GM12878 (cell line): ENCODE measurements around the gene TRIM26. TPM values are rescaled to one million over a fixed set of nuclear protein-coding genes. Genes with fewer than 3 reads are reported as not detected.

Source experiments
- ATAC-seq: fragments of 200-7000 bp; cut with Tn5 transposase; 3 replicates; pipeline ENCODE4 v1.9.1; 2020; ENCODE audit warnings: mild to moderate bottlenecking, moderate library complexity
- BruUV-seq: library from RNA; stranded (reverse); fragments of 400-500 nt; replicated peaks from 2 replicates; lab custom pipeline; 2021; lab: Mats Ljungman, UMichigan
- CTCF ChIA-PET: fragments of 300-600 bp; sonication (Branson Sonifier 250); formaldehyde crosslinking; extraction: SDS; loops from one replicate; lab custom pipeline; 2021; ENCODE audit warnings: inconsistent platforms; lab: Yijun Ruan, JAX
- POLR2A ChIA-PET: fragments of 350-600 bp; formaldehyde crosslinking; extraction: SDS; loops from one replicate; lab custom pipeline; 2021; ENCODE audit warnings: inconsistent platforms; lab: Charles Lee
- RAD21 ChIA-PET: fragments of 300-600 bp; sonication (Branson Sonifier 250); formaldehyde crosslinking; loops from one replicate; lab custom pipeline; 2023; ENCODE audit warnings: antibody characterized with exemption; ENCODE audit not compliant: unreplicated experiment; lab: Charles Lee
- SMC1A ChIA-PET: fragments of 300-600 bp; sonication (Branson Sonifier 250); formaldehyde crosslinking; loops from one replicate; lab custom pipeline; 2023; ENCODE audit not compliant: unreplicated experiment, uncharacterized antibody; lab: Charles Lee
- DNase-seq: peaks from one replicate; pipeline ENCODE4 v3.0.0-alpha.2; 2011; ENCODE audit warnings: low read depth, low spot score
- FAIRE-seq: peaks from 3 replicates; lab custom pipeline; 2011; peaks lifted over from hg19 to GRCh38; lab: Jason Lieb, UNC
- H2AFZ ChIP-seq: 2 replicates; pipeline ENCODE4 v1.6.0; 2011; ENCODE audit warnings: low read depth, low read length, control low read depth; ENCODE audit not compliant: control insufficient read depth
- H3K27ac ChIP-seq: 2 replicates; pipeline ENCODE4 v1.5.1; 2011; ENCODE audit warnings: control low read depth; ENCODE audit not compliant: control insufficient read depth, insufficient read depth
- H3K27me3 ChIP-seq, 2 experiments: replicated peaks in 1 of 2; 2 replicates each; pipeline versions ENCODE4 v1.6.0 to v1.6.1; 2011; ENCODE audit warnings: low read length in 1 of 2; ENCODE audit not compliant: control insufficient read depth in 2 of 2, insufficient read depth in 2 of 2
- H3K36me3 ChIP-seq, 2 experiments: 2 replicates each; pipeline ENCODE4 v1.5.1; 2011; ENCODE audit warnings: low read length in 1 of 2; ENCODE audit not compliant: control insufficient read depth in 2 of 2, insufficient read depth in 2 of 2
- H3K4me1 ChIP-seq: 2 replicates; pipeline ENCODE4 v1.6.1; 2011; ENCODE audit warnings: mild to moderate bottlenecking, low read length, moderate library complexity, mixed read lengths; ENCODE audit not compliant: control insufficient read depth, insufficient read depth
- H3K4me2 ChIP-seq: 2 replicates; pipeline ENCODE4 v1.6.0; 2011; ENCODE audit warnings: control low read depth; ENCODE audit not compliant: control insufficient read depth, insufficient read depth
- H3K4me3 ChIP-seq: fragments of 200-600 bp; sonication (generic); 2 replicates; pipeline ENCODE4 v1.5.1; 2016
- H3K79me2 ChIP-seq: 2 replicates; pipeline ENCODE4 v1.6.0; 2011; ENCODE audit warnings: low read length; ENCODE audit not compliant: control insufficient read depth, insufficient read depth
- H3K9ac ChIP-seq: 2 replicates; pipeline ENCODE4 v1.8.0; 2011; ENCODE audit warnings: low read length, control low read depth, mixed read lengths; ENCODE audit not compliant: control insufficient read depth, insufficient read depth
- H3K9me3 ChIP-seq: replicated peaks from 3 replicates; pipeline ENCODE4 v1.5.1; 2011; ENCODE audit warnings: mild to moderate bottlenecking, low read length; ENCODE audit not compliant: control insufficient read depth, insufficient read depth
- H4K20me1 ChIP-seq: 2 replicates; pipeline ENCODE4 v1.6.0; 2011; ENCODE audit not compliant: control insufficient read depth, insufficient read depth
- EED ChIP-seq: sonication (generic); IDR thresholded peaks from 2 replicates; pipeline ENCODE4 v1.6.1; 2016; ENCODE audit warnings: antibody characterized with exemption, low read depth
- IKZF2 ChIP-seq, 2 experiments: fragments of 450-650 bp; IDR thresholded peaks; 2 replicates each; pipeline ENCODE4 v1.6.1; 2017; ENCODE audit warnings: mild to moderate bottlenecking in 2 of 2, moderate library complexity in 2 of 2
- NFYB ChIP-seq: IDR thresholded peaks from 2 replicates; pipeline ENCODE4 v1.6.1; 2011; ENCODE audit warnings: low read depth, mild to moderate bottlenecking, low read length, improper control_type of control experiment, moderate library complexity; ENCODE audit not compliant: insufficient read depth
- RCOR1 ChIP-seq: conservative IDR thresholded peaks from 2 replicates; pipeline ENCODE4 v1.6.1; 2012; ENCODE audit warnings: low read depth, low read length, improper control_type of control experiment
- RUNX3 ChIP-seq: IDR thresholded peaks from 2 replicates; pipeline ENCODE4 v1.6.1; 2012; ENCODE audit warnings: low read length, inconsistent platforms
- ZNF622 ChIP-seq: fragments of 450-650 bp; IDR thresholded peaks from 2 replicates; pipeline ENCODE4 v1.6.1; 2017; ENCODE audit warnings: mild to moderate bottlenecking, inconsistent platforms
- ZNF687 ChIP-seq: fragments of 450-650 bp; IDR thresholded peaks from 2 replicates; pipeline ENCODE4 v1.6.1; 2017; ENCODE audit warnings: mild to moderate bottlenecking, moderate library complexity
- WGBS: methylation state at CpG from one replicate; pipeline ENCODE4 v1.1.6; 2016; ENCODE audit warnings: low lambda C conversion rate; ENCODE audit not compliant: insufficient replicate concordance, insufficient coverage; ENCODE audit errors: missing lambda C conversion rate; 5-methylcytosine and 5-hydroxymethylcytosine counted together
- in situ Hi-C: fragments of 300-500 bp; cut with MboI; formaldehyde crosslinking; loops from 9 replicates; pipeline ENCODE4 v1.14.3; 2018; ENCODE audit warnings: mixed read lengths
- intact Hi-C: fragments of 100-400 bp; cut with micrococcal nuclease; formaldehyde crosslinking; loops from one replicate; pipeline ENCODE4 v1.14.2; 2022; ENCODE audit not compliant: unreplicated experiment
- polyA plus RNA-seq, 11 experiments: library from polyadenylated mRNA; depleted of rRNA in 4 of 11; unstranded in 6 of 11; stranded (reverse) in 5 of 11; fragments of >200 nt; fragmentation: Nextera tagmentation in 4 of 11; fragmentation: Illumina TruSeq in 1 of 11; extraction: Ambion mirVana in 4 of 11; extraction: Trizol in 1 of 11; gene quantifications; 1 replicate in 1 of 11; 2 replicates in 10 of 11; pipeline versions ENCODE4 v1.2.1 to v1.2.3, GENCODE V29; 2011 to 2016; ENCODE audit warnings: inconsistent platforms in 2 of 11, missing spikeins in 2 of 11, low read depth in 1 of 11
- total RNA-seq, 4 experiments: library from RNA; depleted of rRNA in 3 of 4; stranded (reverse); fragments of >200 nt in 3 of 4; fragmentation: Illumina TruSeq in 1 of 4; extraction: Trizol in 1 of 4; gene quantifications; 2 replicates each; pipeline versions ENCODE4 v1.2.1 to v1.2.3, GENCODE V29; 2013 to 2021
- TF ChIP-seq, protein P1 (sequence below): IDR thresholded peaks from 2 replicates; pipeline ENCODE4 v1.6.1; 2011; ENCODE audit warnings: mild to moderate bottlenecking, low read depth, low read length, moderate library complexity; ENCODE audit not compliant: insufficient replicate concordance
- TF ChIP-seq, protein P2 (sequence below): fragments of 450-650 bp; IDR thresholded peaks from 2 replicates; pipeline ENCODE4 v1.6.1; 2017; ENCODE audit warnings: mild to moderate bottlenecking

The TRIM26 gene
- total and polyA plus RNA-seq, 10 of the 15 experiments (the other 5 are each of a cell fraction or from before 2014, with no cell fraction given) = 13.1 to 79.6 (median 63.6) TPM

DNA sequence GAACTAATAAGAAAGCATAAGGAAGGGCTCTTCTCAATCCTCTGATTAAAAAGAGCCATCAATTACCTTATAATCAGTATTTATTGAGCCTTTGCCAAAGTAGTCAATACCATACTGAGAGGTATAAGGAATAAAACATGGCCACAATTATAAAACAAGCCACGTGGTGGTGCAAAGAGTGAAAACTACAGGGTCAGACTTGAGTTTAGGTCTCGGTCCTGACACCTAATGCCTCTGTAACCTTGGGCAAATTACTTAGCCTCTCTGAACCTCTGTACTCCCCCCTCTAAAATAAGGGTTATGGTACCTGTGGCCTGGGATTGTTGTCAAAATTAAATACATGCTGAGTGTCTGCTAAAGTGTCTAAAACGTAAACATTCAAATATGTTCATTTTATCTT is 64.0 kb downstream of the TRIM26 start:
- no peak for DNase-seq
- ChIA-PET POLR2A (no interaction called here), RAD21 (no interaction called here), SMC1A (interaction anchor here (0.8 to 1.3 kb wide), 3 partner anchors 17 to 44 kb away, joined by 3 read pairs; no protein-coding TSS in a partner anchor), CTCF (interaction anchor here (0.9 to 1.6 kb wide), 2 partner anchors 22 to 46 kb away, joined by 3 to 5 read pairs; no protein-coding TSS in a partner anchor)
- Histone ChIP-seq H3K27ac (no peak overlapping the region), H3K9ac (no peak overlapping the region), H2AFZ (no peak overlapping the region), H4K20me1 (no peaks in the 10 kb centered on the region), H3K9me3 (no peaks in the 10 kb centered on the region), H3K27me3 (peaks cover 0 to 3% of the 10 kb centered on the region in 2 experiments; a peak in 2 of 4 replicates), H3K4me2 (no peak overlapping the region), H3K79me2 (no peaks in the 10 kb centered on the region), H3K36me3 (no peaks in the 10 kb centered on the region), H3K4me1 (no peaks in the 10 kb centered on the region; the same call in 1 of the 2 replicates), H3K4me3 (no peak overlapping the region)
- ATAC-seq = peak; percentile 24; the same call in 1 of the 3 replicates
- TF ChIP-seq, protein P1, sequence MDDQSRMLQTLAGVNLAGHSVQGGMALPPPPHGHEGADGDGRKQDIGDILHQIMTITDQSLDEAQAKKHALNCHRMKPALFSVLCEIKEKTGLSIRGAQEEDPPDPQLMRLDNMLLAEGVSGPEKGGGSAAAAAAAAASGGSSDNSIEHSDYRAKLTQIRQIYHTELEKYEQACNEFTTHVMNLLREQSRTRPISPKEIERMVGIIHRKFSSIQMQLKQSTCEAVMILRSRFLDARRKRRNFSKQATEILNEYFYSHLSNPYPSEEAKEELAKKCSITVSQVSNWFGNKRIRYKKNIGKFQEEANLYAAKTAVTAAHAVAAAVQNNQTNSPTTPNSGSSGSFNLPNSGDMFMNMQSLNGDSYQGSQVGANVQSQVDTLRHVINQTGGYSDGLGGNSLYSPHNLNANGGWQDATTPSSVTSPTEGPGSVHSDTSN = no peak
- TF ChIP-seq EED = no peak
- in situ Hi-C loops (no loop called here), intact Hi-C loops (no loop called here)
- no TSS peak for BruUV-seq
- 16% methylated on average over 3 of the region's 3 CpGs for WGBS
- no peak for FAIRE-seq

GRCh38 chr6:30147096-30147495 is 66.1 kb downstream of the TRIM26 start:
- Histone ChIP-seq H3K27ac (no peak overlapping the region), H3K79me2 (no peaks in the 10 kb centered on the region), H3K27me3 (peaks cover 0 to 3% of the 10 kb centered on the region in 2 experiments; a peak in 2 of 4 replicates), H2AFZ (no peak overlapping the region), H3K36me3 (no peaks in the 10 kb centered on the region), H4K20me1 (no peaks in the 10 kb centered on the region), H3K4me1 (no peaks in the 10 kb centered on the region; the same call in 1 of the 2 replicates), H3K9me3 (no peaks in the 10 kb centered on the region), H3K9ac (no peak overlapping the region), H3K4me3 (no peak overlapping the region), H3K4me2 (no peak overlapping the region)
- in situ Hi-C loops = no loop called here
- RAD21 ChIA-PET = interaction anchor here (0.9 to 1.0 kb wide), 2 partner anchors 15 to 44 kb away, joined by 3 to 4 read pairs; no protein-coding TSS in a partner anchor
- SMC1A ChIA-PET = interaction anchor here (0.8 to 2.6 kb wide), 3 partner anchors 13 to 72 kb away, joined by 3 to 8 read pairs (median 3); no protein-coding TSS in a partner anchor
- FAIRE-seq = no peak
- 37% methylated on average over 3 of the region's 3 CpGs for WGBS
- BruUV-seq = no TSS peak
- DNase-seq = no peak
- CTCF ChIA-PET = interaction anchor here (1.5 to 2.7 kb wide), 2 partner anchors 15 to 44 kb away, joined by 3 to 12 read pairs; no protein-coding TSS in a partner anchor
- intact Hi-C loops = no loop called here
- POLR2A ChIA-PET = interaction anchor here (0.6 kb wide), 1 partner anchor 132 kb away, joined by 4 read pairs; no protein-coding TSS in a partner anchor
- ATAC-seq = peak; percentile 83
- no peak for TF ChIP-seq RCOR1
- TF ChIP-seq RUNX3 = peak; percentile 54; the same call in 1 of the 2 replicates
- TF ChIP-seq NFYB = no peak
- TF ChIP-seq, protein P2, sequence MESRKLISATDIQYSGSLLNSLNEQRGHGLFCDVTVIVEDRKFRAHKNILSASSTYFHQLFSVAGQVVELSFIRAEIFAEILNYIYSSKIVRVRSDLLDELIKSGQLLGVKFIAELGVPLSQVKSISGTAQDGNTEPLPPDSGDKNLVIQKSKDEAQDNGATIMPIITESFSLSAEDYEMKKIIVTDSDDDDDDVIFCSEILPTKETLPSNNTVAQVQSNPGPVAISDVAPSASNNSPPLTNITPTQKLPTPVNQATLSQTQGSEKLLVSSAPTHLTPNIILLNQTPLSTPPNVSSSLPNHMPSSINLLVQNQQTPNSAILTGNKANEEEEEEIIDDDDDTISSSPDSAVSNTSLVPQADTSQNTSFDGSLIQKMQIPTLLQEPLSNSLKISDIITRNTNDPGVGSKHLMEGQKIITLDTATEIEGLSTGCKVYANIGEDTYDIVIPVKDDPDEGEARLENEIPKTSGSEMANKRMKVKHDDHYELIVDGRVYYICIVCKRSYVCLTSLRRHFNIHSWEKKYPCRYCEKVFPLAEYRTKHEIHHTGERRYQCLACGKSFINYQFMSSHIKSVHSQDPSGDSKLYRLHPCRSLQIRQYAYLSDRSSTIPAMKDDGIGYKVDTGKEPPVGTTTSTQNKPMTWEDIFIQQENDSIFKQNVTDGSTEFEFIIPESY = no peak
- no peak for TF ChIP-seq ZNF622
- peak in 1 of 2 experiments; percentile 24; a peak in 2 of 4 replicates for TF ChIP-seq IKZF2 (IDR thresholded peaks at IDR 0.05)
- no peak for TF ChIP-seq ZNF687
